Activated CD4-positive, alpha-beta T cell treated with anti-CD3 and anti-CD28 coated beads, Interleukin-2, amount 50 U/mL, for 24 hours (primary cell): ENCODE measurements around the gene CXCL12.

Source experiments
- DNase-seq, 2 donors: peaks; one replicate each; pipeline ENCODE4 v3.0.0-alpha.2; 2020; ENCODE audit warnings: low read depth in 1 of 2, low spot score in 1 of 2

The CXCL12 gene

GRCh38 chr10:44335330-44336021, 49.4 kb downstream of the CXCL12 start:
- no peak for DNase-seq

- DNase-seq = no peak
These were observed 50.2 kb downstream of the CXCL12 start for GRCh38 chr10:44334621-44335184.

GRCh38 chr10:44334091-44334490, 50.8 kb downstream of the CXCL12 start:
- DNase-seq = no peak

DNA sequence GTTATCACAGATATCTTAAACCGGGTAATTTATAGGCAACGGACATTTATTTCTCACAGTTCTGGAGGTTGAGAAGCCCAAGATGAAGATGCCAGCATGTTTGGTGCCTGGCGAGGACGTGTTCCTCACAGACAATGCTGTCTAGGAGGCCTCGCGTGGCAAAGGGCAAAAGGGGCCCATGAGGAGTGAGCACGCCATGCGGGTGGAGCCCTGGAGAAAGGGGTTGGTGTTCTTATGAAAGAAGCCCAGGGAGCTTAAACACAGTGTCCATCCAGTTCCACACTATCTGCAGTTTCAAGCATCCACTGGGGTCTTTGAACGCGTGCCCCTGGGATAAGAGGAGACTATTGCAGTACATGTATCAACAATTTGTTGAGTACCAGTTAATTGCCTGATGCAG, 51.4 kb downstream of the CXCL12 start:
- no peak for DNase-seq

DNA sequence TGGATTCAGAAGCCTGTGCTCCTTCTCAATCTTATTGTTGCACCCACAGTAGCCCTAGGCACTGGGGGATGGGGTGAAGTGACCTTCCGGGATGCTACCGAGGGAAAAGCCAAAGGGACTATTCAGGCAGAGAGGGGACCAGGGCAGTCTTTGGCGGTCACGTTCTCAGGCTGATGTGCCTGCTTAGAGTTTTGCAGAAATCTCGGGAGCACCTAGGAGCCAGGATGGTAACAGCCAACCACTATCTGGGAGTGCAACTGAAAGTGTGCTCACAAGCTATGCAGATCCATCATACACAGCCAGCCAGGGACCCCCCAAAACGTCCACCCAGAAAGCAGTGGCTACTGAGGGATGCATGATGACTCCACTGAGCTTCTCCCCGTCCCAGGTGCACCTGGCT, 52.4 kb downstream of the CXCL12 start:
- DNase-seq = no peak

- no peak for DNase-seq
These were observed 54.5 kb downstream of the CXCL12 start for GRCh38 chr10:44330431-44330830.

DNA sequence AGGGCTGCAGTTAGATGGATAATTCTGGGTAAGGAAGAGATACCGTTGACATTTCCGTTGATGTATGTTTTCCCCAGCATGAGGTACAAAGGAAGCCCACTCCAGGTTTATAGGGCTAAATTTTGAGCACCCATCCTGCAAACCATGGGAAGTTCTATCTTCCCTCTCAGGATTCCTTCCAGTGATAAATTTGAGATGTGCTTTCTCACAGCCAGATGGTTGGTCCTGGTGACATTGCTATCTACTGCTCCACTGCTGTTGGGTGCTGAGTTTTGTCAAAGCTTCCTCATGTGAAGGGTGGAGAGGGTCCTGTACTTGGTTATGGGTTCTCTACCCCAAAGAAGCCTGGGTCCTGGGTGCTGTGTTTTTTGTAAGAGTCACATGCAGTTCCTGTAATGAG, 57.4 kb downstream of the CXCL12 start:
- no peak for DNase-seq
